GM13976 (cell line): Measurements from ENCODE around the gene SGPP2.

Experiments
- DNase-seq: peaks from one replicate; pipeline ENCODE4 v3.0.0; 2012; ENCODE audit warnings: low spot score
- in situ Hi-C: fragments of 300-500 bp; cut with MboI; formaldehyde crosslinking; loops from one replicate; pipeline ENCODE4 v1.12.0; 2022; ENCODE audit warnings: low sequenced_read_pairs, mixed read lengths, inconsistent platforms; ENCODE audit not compliant: unreplicated experiment
- TF ChIP-seq, protein P1 (sequence below): IDR thresholded peaks from 2 replicates; pipeline ENCODE4 v1.5.1; 2012; ENCODE audit warnings: borderline replicate concordance, mild to moderate bottlenecking; ENCODE audit not compliant: insufficient read depth; ENCODE audit errors: extremely low read depth, missing control alignments, control extremely low read depth

Gene SGPP2

DNA sequence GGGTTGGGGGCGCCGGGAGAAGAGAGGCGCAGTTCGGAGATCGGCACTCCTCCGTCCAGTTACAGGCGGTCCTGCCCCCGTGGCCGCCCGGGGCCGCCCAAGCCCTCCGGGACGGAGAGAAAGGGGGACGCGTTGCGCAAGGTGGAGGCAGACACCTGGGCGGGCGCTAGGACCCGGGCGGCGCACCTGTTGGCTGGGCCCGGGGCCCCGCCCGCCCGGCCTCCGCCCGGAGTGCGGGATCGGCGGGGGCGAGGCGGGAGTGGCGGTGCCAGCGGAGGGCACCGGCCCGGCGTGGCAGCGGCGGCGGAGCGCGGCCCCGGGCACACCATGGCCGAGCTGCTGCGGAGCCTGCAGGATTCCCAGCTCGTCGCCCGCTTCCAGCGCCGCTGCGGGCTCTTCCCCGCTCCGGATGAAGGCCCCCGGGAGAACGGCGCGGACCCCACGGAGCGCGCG, at the start of gene SGPP2:
SGPP2 (plus strand) TSS at position 268 of the 453 bp plus-strand sequence; CDS start at position 328, 60 bp downstream.
- TF ChIP-seq, protein P1, sequence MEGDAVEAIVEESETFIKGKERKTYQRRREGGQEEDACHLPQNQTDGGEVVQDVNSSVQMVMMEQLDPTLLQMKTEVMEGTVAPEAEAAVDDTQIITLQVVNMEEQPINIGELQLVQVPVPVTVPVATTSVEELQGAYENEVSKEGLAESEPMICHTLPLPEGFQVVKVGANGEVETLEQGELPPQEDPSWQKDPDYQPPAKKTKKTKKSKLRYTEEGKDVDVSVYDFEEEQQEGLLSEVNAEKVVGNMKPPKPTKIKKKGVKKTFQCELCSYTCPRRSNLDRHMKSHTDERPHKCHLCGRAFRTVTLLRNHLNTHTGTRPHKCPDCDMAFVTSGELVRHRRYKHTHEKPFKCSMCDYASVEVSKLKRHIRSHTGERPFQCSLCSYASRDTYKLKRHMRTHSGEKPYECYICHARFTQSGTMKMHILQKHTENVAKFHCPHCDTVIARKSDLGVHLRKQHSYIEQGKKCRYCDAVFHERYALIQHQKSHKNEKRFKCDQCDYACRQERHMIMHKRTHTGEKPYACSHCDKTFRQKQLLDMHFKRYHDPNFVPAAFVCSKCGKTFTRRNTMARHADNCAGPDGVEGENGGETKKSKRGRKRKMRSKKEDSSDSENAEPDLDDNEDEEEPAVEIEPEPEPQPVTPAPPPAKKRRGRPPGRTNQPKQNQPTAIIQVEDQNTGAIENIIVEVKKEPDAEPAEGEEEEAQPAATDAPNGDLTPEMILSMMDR: no peak
- in situ Hi-C loops: loop anchor here (10.0 kb wide), 1 partner anchor 100 kb away; a partner anchor contains a TSS
- DNase-seq: peak; percentile 76

DNA sequence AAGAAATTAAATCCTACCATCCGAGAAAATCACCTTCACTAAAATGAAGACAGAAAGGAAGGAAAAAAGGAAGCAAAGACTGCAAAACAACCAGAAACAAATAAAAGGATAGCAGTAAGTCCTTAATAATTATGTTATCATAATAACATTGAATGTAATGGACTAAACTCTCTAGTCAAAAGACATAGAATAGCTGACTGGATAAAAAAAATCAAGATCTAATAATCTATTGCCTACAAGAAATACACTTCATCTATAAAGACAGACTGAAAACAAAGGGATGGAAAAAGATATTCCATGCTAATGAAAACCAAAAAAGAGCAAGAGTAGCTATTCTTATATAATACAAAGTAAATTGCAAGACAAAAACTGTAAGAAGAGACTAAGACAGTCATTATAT, 48.5 kb upstream of the SGPP2 start:
- no peak for DNase-seq
- TF ChIP-seq, protein P1: no peak
- in situ Hi-C loops: no loop called here

DNA sequence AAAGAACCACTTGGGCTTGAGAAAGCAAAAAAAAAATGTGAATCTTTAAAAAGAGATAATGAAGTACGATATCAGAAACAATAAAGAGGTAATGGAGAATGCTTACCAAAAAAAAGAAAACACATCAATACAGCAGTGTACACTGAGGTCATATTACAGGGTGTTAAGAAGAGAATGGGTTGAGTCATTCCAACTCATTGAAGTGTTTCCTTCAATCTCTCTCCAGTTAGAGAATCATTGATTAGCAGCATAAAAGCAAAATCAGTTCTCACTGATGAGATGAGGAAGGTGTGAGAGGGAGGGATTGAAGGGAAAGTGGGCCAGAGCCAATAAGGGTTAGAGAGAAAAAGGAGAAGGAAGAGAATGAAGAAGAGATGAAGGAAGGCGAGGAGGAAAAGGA, 43.9 kb upstream of the SGPP2 start:
- in situ Hi-C loops: no loop called here
- TF ChIP-seq, protein P1: no peak
- no peak for DNase-seq

- DNase-seq: no peak
- TF ChIP-seq, protein P1: no peak
- in situ Hi-C loops: no loop called here
These were observed 42.8 kb upstream of the SGPP2 start for GRCh38 chr2:222381566-222381965.

DNA sequence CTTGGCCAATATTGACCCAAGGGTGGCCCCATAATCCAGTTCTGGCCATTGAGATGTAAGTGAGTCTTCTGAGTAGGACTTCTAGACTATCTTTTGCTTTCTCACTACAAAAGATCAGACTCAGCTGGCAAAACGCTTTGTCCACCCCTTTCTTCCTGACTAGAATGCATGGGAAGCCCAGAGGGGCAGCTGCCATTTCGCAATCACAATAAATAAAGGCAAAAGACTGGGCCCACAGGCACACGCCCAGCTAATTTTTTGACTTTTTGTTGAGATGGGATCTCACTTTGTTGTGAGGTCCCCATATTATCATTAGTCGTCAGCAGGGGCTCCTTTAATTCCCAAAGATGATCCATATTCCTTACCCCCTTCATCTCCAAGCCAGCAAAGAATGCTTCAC, 41.1 kb upstream of the SGPP2 start:
- in situ Hi-C loops: no loop called here
- TF ChIP-seq, protein P1: no peak
- no peak for DNase-seq

DNA sequence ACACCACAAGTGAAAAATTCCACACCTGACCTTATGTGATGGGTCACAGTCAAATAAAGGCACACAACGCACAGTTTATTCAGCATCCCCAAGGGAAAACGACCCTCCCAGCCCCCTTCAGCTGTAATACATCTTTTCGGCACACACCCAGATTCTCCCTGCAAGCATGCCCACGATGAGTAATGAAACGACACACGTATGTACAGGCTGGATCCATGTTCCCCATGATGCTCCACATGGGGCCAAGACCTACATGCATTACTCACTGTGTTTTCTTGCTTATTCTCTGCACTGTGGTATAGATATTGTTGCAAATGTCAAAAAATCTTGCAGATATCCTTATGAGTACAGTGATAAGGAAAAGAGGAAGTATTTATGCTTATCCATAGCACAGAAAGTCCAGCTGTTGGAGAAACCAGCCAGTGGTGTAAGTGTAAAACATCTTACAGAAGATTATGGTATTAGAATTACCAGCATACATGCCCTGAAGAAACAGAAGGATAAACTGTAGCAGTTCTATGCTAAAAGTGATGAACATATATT, 32.5 kb upstream of the SGPP2 start:
- DNase-seq: no peak
- TF ChIP-seq, protein P1: no peak
- in situ Hi-C loops: no loop called here
